ENCODE results near the gene DACH2.

GRCh38 chrX:86329174-86329573 lies 180.9 kb downstream of the DACH2 start:
- TF ChIP-seq CTCF (IDR thresholded peaks at IDR 0.05) (no peak), POLR2A (IDR thresholded peaks at IDR 0.05) (no peak)
